Panc1 (cell line): ENCODE results near the gene LIMK1. TPM values are rescaled to one million over a fixed set of nuclear protein-coding genes. Genes with fewer than 3 reads are reported as not detected.

ENCODE experiments used
- ATAC-seq: fragments of 200-7000 bp; cut with Tn5 transposase; 2 replicates; pipeline ENCODE4 v1.9.1; 2020; ENCODE audit warnings: mild to moderate bottlenecking, moderate library complexity
- BruUV-seq: library from RNA; stranded (reverse); fragments of 400-500 nt; replicated peaks from 2 replicates; lab custom pipeline; 2021; lab: Mats Ljungman, UMichigan
- CTCF ChIA-PET: fragments of 300-600 bp; sonication (Branson Sonifier 250); formaldehyde crosslinking; loops from one replicate; lab custom pipeline; 2022; ENCODE audit warnings: antibody characterized with exemption; lab: Charles Lee
- POLR2A ChIA-PET: fragments of 300-600 bp; sonication (Branson Sonifier 250); formaldehyde crosslinking; loops from one replicate; lab custom pipeline; 2022; ENCODE audit warnings: antibody characterized with exemption; lab: Charles Lee
- DNase-seq: peaks from one replicate; pipeline ENCODE4 v3.0.0-alpha.2; 2010; ENCODE audit warnings: low read depth, low spot score
- H3K27ac ChIP-seq: 2 replicates; pipeline ENCODE4 v1.5.1; 2011; ENCODE audit warnings: mild to moderate bottlenecking, low read length, inconsistent platforms
- H3K27me3 ChIP-seq: fragments of 200-500 bp; sonication (Bioruptor generic); 2 replicates; pipeline ENCODE4 v1.6.0; 2014; ENCODE audit warnings: low read length, inconsistent platforms; ENCODE audit not compliant: control insufficient read depth, insufficient read depth
- H3K36me3 ChIP-seq: fragments of 200-500 bp; sonication (Bioruptor generic); 2 replicates; pipeline ENCODE4 v1.5.1; 2014; ENCODE audit warnings: inconsistent platforms, mild to moderate bottlenecking, low read length, moderate library complexity; ENCODE audit not compliant: control insufficient read depth, insufficient read depth
- H3K4me1 ChIP-seq: 2 replicates; pipeline ENCODE4 v1.5.1; 2011; ENCODE audit warnings: inconsistent platforms, mild to moderate bottlenecking, low read length, moderate library complexity; ENCODE audit not compliant: control insufficient read depth, insufficient read depth
- H3K4me3 ChIP-seq, 2 experiments: 2 replicates each; pipeline ENCODE4 v1.5.1; 2011 to 2012; ENCODE audit warnings: low read depth in 2 of 2, low read length in 2 of 2, mild to moderate bottlenecking in 2 of 2, inconsistent platforms in 1 of 2, moderate library complexity in 1 of 2
- H3K9me3 ChIP-seq: fragments of 200-500 bp; sonication (Bioruptor generic); 2 replicates; pipeline ENCODE4 v1.5.1; 2014; ENCODE audit warnings: low read depth, mild to moderate bottlenecking, inconsistent platforms, low read length, moderate library complexity; ENCODE audit not compliant: control insufficient read depth, insufficient read depth
- POLR2AphosphoS5 ChIP-seq: IDR thresholded peaks from 2 replicates; pipeline ENCODE4 v1.6.1; 2012; ENCODE audit warnings: mild to moderate bottlenecking, low read depth, low read length, moderate library complexity
- SIN3A ChIP-seq: IDR thresholded peaks from 2 replicates; pipeline ENCODE4 v1.6.1; 2012; ENCODE audit warnings: low read depth, mild to moderate bottlenecking, low read length, moderate library complexity, borderline replicate concordance; ENCODE audit not compliant: insufficient read depth
- TCF7L2 ChIP-seq: IDR thresholded peaks from 2 replicates; pipeline ENCODE4 v1.6.1; 2011; ENCODE audit warnings: mild to moderate bottlenecking, low read depth, low read length, inconsistent platforms
- in situ Hi-C: cut with HindIII; loops from 2 replicates; pipeline ENCODE4 v1.10.0; 2016; ENCODE audit warnings: low sequenced_read_pairs, low pct_unique_long_range_greater_than_20kb
- intact Hi-C: fragments of 100-400 bp; cut with micrococcal nuclease; formaldehyde crosslinking; loops from one replicate; pipeline ENCODE4 v1.10.0; 2022; ENCODE audit not compliant: unreplicated experiment
- total RNA-seq: library from RNA; stranded (reverse); gene quantifications from one replicate; pipeline ENCODE4 v1.2.1, GENCODE V29; 2021; ENCODE audit not compliant: unreplicated experiment
- TF ChIP-seq, protein P1 (sequence below): fragments of 450-650 bp; IDR thresholded peaks from 2 replicates; pipeline ENCODE4 v1.5.1; 2017; ENCODE audit warnings: mild to moderate bottlenecking
- TF ChIP-seq, protein P2 (sequence below), 2 experiments: IDR thresholded peaks; 2 replicates each; pipeline ENCODE4 v1.6.1; 2011 to 2012; ENCODE audit warnings: low read depth in 2 of 2, control low read depth in 1 of 2, low read length in 1 of 2, mild to moderate bottlenecking in 1 of 2, moderate library complexity in 1 of 2; ENCODE audit not compliant: insufficient read depth in 1 of 2

LIMK1 gene
- total RNA-seq, 1 experiment from 2014 or later = 59.6 TPM

DNA sequence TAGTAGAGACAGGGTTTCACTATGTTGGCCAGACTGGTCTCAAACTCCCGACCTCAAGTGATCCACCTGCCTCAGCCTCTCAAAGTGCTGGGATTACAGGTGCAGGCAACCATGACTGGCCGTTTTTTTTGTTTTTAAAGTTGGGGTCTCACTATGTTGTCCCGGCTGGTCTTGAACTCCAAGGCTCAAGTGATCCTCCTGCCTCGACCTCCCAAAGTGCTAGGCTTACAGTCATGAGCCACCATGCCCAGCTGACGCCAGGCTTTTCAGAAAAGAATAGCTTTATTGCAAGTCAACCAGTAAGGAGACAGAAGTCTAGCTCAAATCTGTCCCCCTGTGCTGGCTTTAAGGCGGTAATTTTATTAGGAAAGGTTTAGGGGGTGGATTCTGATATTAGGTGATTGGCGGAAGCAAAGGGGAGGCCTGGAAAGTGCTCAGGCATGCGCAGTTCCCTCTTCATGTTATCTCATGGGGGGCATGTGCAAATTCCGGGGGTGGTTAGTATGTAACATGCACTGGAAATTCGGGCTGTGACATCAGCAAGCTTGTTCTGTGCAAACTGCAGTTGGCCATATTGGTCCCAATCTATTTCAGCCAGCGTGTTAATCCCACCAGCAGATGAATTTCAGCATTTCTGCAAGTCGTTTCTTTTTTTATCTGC lies 42.7 kb downstream of the LIMK1 start:
- no TSS peak for BruUV-seq
- ATAC-seq (no peak), DNase-seq (no peak)
- no peak overlapping the region for H3K4me3 ChIP-seq
- in situ Hi-C loops (no loop called here), intact Hi-C loops (no loop called here)
- POLR2A ChIA-PET = no interaction called here
- H3K36me3 ChIP-seq = no peaks in the 10 kb centered on the region
- TF ChIP-seq POLR2AphosphoS5 (no peak), TCF7L2 (no peak), SIN3A (no peak)
- TF ChIP-seq, protein P1, sequence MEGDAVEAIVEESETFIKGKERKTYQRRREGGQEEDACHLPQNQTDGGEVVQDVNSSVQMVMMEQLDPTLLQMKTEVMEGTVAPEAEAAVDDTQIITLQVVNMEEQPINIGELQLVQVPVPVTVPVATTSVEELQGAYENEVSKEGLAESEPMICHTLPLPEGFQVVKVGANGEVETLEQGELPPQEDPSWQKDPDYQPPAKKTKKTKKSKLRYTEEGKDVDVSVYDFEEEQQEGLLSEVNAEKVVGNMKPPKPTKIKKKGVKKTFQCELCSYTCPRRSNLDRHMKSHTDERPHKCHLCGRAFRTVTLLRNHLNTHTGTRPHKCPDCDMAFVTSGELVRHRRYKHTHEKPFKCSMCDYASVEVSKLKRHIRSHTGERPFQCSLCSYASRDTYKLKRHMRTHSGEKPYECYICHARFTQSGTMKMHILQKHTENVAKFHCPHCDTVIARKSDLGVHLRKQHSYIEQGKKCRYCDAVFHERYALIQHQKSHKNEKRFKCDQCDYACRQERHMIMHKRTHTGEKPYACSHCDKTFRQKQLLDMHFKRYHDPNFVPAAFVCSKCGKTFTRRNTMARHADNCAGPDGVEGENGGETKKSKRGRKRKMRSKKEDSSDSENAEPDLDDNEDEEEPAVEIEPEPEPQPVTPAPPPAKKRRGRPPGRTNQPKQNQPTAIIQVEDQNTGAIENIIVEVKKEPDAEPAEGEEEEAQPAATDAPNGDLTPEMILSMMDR = no peak
- TF ChIP-seq, protein P2, sequence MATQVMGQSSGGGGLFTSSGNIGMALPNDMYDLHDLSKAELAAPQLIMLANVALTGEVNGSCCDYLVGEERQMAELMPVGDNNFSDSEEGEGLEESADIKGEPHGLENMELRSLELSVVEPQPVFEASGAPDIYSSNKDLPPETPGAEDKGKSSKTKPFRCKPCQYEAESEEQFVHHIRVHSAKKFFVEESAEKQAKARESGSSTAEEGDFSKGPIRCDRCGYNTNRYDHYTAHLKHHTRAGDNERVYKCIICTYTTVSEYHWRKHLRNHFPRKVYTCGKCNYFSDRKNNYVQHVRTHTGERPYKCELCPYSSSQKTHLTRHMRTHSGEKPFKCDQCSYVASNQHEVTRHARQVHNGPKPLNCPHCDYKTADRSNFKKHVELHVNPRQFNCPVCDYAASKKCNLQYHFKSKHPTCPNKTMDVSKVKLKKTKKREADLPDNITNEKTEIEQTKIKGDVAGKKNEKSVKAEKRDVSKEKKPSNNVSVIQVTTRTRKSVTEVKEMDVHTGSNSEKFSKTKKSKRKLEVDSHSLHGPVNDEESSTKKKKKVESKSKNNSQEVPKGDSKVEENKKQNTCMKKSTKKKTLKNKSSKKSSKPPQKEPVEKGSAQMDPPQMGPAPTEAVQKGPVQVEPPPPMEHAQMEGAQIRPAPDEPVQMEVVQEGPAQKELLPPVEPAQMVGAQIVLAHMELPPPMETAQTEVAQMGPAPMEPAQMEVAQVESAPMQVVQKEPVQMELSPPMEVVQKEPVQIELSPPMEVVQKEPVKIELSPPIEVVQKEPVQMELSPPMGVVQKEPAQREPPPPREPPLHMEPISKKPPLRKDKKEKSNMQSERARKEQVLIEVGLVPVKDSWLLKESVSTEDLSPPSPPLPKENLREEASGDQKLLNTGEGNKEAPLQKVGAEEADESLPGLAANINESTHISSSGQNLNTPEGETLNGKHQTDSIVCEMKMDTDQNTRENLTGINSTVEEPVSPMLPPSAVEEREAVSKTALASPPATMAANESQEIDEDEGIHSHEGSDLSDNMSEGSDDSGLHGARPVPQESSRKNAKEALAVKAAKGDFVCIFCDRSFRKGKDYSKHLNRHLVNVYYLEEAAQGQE (IDR thresholded peaks at IDR 0.05; ENCODE audit: insufficient read depth in 1 of 2, low read depth in 2 of 2, low read length in 1 of 2) = no peak
- no peaks in the 10 kb centered on the region for H3K4me1 ChIP-seq
- H3K27ac ChIP-seq = no peak overlapping the region
- no peaks in the 10 kb centered on the region for H3K9me3 ChIP-seq
- CTCF ChIA-PET = no interaction called here
- no peaks in the 10 kb centered on the region for H3K27me3 ChIP-seq

DNA sequence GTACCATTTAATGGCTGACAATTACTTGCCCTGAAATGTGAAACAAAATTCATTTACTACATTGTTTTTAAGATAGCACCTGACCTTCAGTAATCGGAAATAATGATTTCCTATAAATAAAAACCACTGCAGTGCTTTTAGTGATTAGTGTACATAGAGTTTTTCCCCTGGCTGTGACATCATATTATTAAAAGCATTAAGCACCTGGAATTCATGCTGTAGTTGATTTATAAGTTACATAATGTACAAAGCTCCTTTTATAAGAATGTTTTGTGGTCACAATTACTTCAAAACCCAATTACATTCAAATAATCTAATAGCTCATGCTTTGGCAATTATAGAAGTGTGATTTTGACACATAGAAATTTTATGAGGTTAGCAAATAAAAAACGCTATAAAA lies 46.3 kb downstream of the LIMK1 start:
- no peaks in the 10 kb centered on the region for H3K9me3 ChIP-seq
- no peaks in the 10 kb centered on the region for H3K27me3 ChIP-seq
- intact Hi-C loops (no loop called here), in situ Hi-C loops (no loop called here)
- ATAC-seq (no peak), DNase-seq (no peak)
- no peaks in the 10 kb centered on the region for H3K4me1 ChIP-seq
- TF ChIP-seq, protein P1 = no peak
- no peak for TF ChIP-seq TCF7L2
- TF ChIP-seq, protein P2 (IDR thresholded peaks at IDR 0.05; ENCODE audit: insufficient read depth in 1 of 2, low read depth in 2 of 2, low read length in 1 of 2) = no peak
- TF ChIP-seq SIN3A = no peak
- no peak for TF ChIP-seq POLR2AphosphoS5
- H3K27ac ChIP-seq = no peak overlapping the region
- no peaks in the 10 kb centered on the region for H3K36me3 ChIP-seq
- POLR2A ChIA-PET = no interaction called here
- CTCF ChIA-PET = no interaction called here
- no peak overlapping the region for H3K4me3 ChIP-seq
- no TSS peak for BruUV-seq
